GM21528 (cell line): Measurements from ENCODE around the gene FAM53B.
A peak's percentile ranks its signal among the peaks of the same experiment; 100 is the strongest.
"Not testable (repeated sequence)": the region's sequence is repeated elsewhere in the genome, so short reads cannot be mapped to it uniquely, and the experiment has no call there.

Experiments
- ATAC-seq: cut with Tn5 transposase; IDR thresholded peaks from one replicate; pipeline ENCODE4 v1.9.1; 2021; ENCODE audit warnings: mild to moderate bottlenecking, moderate library complexity; ENCODE audit not compliant: unreplicated experiment, low FRiP score

The FAM53B gene

GRCh38 chr10:124744102-124745050, at the start of gene FAM53B:
TSS of gene FAM53B (minus strand) at chr10:124744378. CDS start at chr10:124706713, 37,665 bp downstream.
- peak; percentile 61 for ATAC-seq

GRCh38 chr10:124792998-124793352, 48.8 kb upstream of the FAM53B start:
- ATAC-seq = no peak

- peak; percentile 86 for ATAC-seq
Observed at GRCh38 chr10:124791547-124792348, 47.6 kb upstream of the FAM53B start, which contains the start of gene EEF1AKMT2. TSS of gene EEF1AKMT2 (minus strand) at chr10:124791887. CDS start at chr10:124791833, 54 bp downstream.

- ATAC-seq = not testable (repeated sequence)
Observed at GRCh38 chr10:124782900-124783299, 38.7 kb upstream of the FAM53B start.

GRCh38 chr10:124768791-124769190, 24.6 kb upstream of the FAM53B start:
- no peak for ATAC-seq

GRCh38 chr10:124765256-124765655, 21.1 kb upstream of the FAM53B start:
- ATAC-seq = no peak

- ATAC-seq = no peak
Observed at GRCh38 chr10:124763267-124763666, 19.1 kb upstream of the FAM53B start.

- no peak for ATAC-seq
Observed at GRCh38 chr10:124762281-124762680, 18.1 kb upstream of the FAM53B start.

GRCh38 chr10:124756156-124756903, 12.2 kb upstream of the FAM53B start:
- no peak for ATAC-seq

- ATAC-seq = no peak
Observed at GRCh38 chr10:124755581-124755980, 11.4 kb upstream of the FAM53B start.

- ATAC-seq = no peak
Observed at GRCh38 chr10:124754227-124754626, 10.0 kb upstream of the FAM53B start.

GRCh38 chr10:124748953-124749645, 4.9 kb upstream of the FAM53B start:
- no peak for ATAC-seq

- no peak for ATAC-seq
Observed at GRCh38 chr10:124748166-124748565, 4.0 kb upstream of the FAM53B start.

GRCh38 chr10:124747745-124748144, 3.6 kb upstream of the FAM53B start:
- ATAC-seq = no peak

GRCh38 chr10:124746992-124747391, 2.8 kb upstream of the FAM53B start:
- no peak for ATAC-seq

GRCh38 chr10:124746447-124746846, 2.3 kb upstream of the FAM53B start:
- ATAC-seq = not testable (repeated sequence)

- no peak for ATAC-seq
Observed at GRCh38 chr10:124745673-124746072, 1.5 kb upstream of the FAM53B start.

- ATAC-seq = no peak
Observed at GRCh38 chr10:124745252-124745651, 1.1 kb upstream of the FAM53B start.

- ATAC-seq = no peak
Observed at GRCh38 chr10:124743191-124744101, 732 bp downstream of the FAM53B start.
